A673 (cell line): ENCODE measurements around the gene FOXN3. TPM values are rescaled to one million over a fixed set of nuclear protein-coding genes. Genes with fewer than 3 reads are reported as not detected.

Experiments
- BruUV-seq: library from RNA; stranded (reverse); fragments of 400-500 nt; replicated peaks from 2 replicates; lab custom pipeline; 2021; lab: Mats Ljungman, UMichigan
- CTCF ChIA-PET: fragments of 300-600 bp; sonication (Branson Sonifier 250); formaldehyde crosslinking; loops from one replicate; lab custom pipeline; 2022; ENCODE audit warnings: antibody characterized with exemption; lab: Charles Lee
- POLR2A ChIA-PET: fragments of 300-600 bp; sonication (Branson Sonifier 250); formaldehyde crosslinking; loops from one replicate; lab custom pipeline; 2022; ENCODE audit warnings: antibody characterized with exemption; ENCODE audit not compliant: low non-redundant PET; lab: Charles Lee
- DNase-seq: peaks from one replicate; pipeline ENCODE4 v3.0.0-alpha.2; 2015; ENCODE audit warnings: low spot score
- H3K27ac ChIP-seq: fragments of 200-600 bp; sonication (generic); 2 replicates; pipeline ENCODE4 v1.5.1; 2016; ENCODE audit warnings: mixed run types, low read depth, mild to moderate bottlenecking, mixed read lengths, antibody characterized with exemption, low read length; ENCODE audit not compliant: poor library complexity, severe bottlenecking
- H3K27me3 ChIP-seq: fragments of 200-600 bp; sonication (generic); replicated peaks from 2 replicates; pipeline ENCODE4 v1.6.1; 2017; ENCODE audit warnings: mixed run types, low read depth, mild to moderate bottlenecking, mixed read lengths, antibody characterized with exemption, low read length; ENCODE audit not compliant: insufficient read depth, poor library complexity
- H3K36me3 ChIP-seq: fragments of 200-600 bp; sonication (generic); 2 replicates; pipeline ENCODE4 v1.6.1; 2016; ENCODE audit warnings: mixed run types, mild to moderate bottlenecking, mixed read lengths, antibody characterized with exemption, low read length; ENCODE audit not compliant: insufficient read depth, poor library complexity, severe bottlenecking
- H3K4me1 ChIP-seq: fragments of 200-600 bp; sonication (generic); 2 replicates; pipeline ENCODE4 v1.6.1; 2017; ENCODE audit warnings: mixed run types, mild to moderate bottlenecking, mixed read lengths, antibody characterized with exemption, low read length; ENCODE audit not compliant: insufficient read depth, poor library complexity, severe bottlenecking
- H3K4me3 ChIP-seq: fragments of 200-600 bp; sonication (generic); 2 replicates; pipeline ENCODE4 v1.5.1; 2016; ENCODE audit warnings: low read depth, mixed run types, mild to moderate bottlenecking, mixed read lengths, low read length; ENCODE audit not compliant: poor library complexity, severe bottlenecking
- H3K9me3 ChIP-seq: fragments of 200-600 bp; sonication (generic); 2 replicates; pipeline ENCODE4 v1.6.1; 2016; ENCODE audit warnings: mixed run types, low read depth, mild to moderate bottlenecking, mixed read lengths, antibody characterized with exemption, low read length; ENCODE audit not compliant: poor library complexity, severe bottlenecking
- CTCF ChIP-seq: fragments of 300-800, 200-600 bp; sonication (generic); conservative IDR thresholded peaks from 2 replicates; pipeline ENCODE4 v1.5.1; 2017; ENCODE audit warnings: low read depth, mild to moderate bottlenecking, antibody characterized with exemption, low read length, moderate library complexity, mixed read lengths
- EZH2 ChIP-seq: fragments of 200-600 bp; sonication (generic); IDR thresholded peaks from 2 replicates; pipeline ENCODE4 v1.6.1; 2017; ENCODE audit warnings: borderline replicate concordance, low read depth, mild to moderate bottlenecking, mixed read lengths, antibody characterized with exemption, low read length; ENCODE audit not compliant: poor library complexity, severe bottlenecking
- intact Hi-C: fragments of 100-400 bp; cut with micrococcal nuclease; formaldehyde crosslinking; loops from one replicate; pipeline ENCODE4 v1.10.0; 2022; ENCODE audit not compliant: unreplicated experiment
- total RNA-seq: library from RNA; stranded (reverse); gene quantifications from 2 replicates; pipeline ENCODE4 v1.2.3, GENCODE V29; 2021

Gene FOXN3
- total RNA-seq, 1 experiment from 2014 or later: 15.3 TPM

DNA sequence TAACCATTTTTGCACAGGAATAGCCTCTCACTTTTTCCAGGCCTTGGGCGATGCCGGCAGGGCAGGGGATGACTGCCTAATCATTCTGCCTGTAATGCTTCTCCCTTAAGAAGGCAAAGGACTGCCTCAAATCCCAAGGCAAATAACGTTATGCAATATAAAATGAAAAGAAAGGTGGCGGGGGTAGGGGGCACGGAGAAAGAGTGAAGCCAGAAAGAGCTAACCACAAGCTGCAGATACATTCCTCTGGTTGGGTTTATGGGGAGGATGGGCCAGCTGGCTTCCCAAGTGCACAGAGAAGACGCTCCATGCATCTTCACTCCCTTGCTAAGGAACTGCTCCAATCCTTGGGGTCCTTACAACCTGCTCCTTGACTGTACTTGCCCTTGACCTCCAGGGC is 229.5 kb downstream of the FOXN3 start:
- Histone ChIP-seq H3K27ac (no peak overlapping the region), H3K9me3 (no peaks in the 10 kb centered on the region), H3K4me3 (no peak overlapping the region), H3K36me3 (no peaks in the 10 kb centered on the region), H3K27me3 (no peaks in the 10 kb centered on the region), H3K4me1 (no peaks in the 10 kb centered on the region)
- ChIA-PET POLR2A (no interaction called here), CTCF (no interaction called here)
- no TSS peak for BruUV-seq
- no peak for DNase-seq
- intact Hi-C loops: no loop called here
- TF ChIP-seq EZH2 (no peak), CTCF (no peak)

DNA sequence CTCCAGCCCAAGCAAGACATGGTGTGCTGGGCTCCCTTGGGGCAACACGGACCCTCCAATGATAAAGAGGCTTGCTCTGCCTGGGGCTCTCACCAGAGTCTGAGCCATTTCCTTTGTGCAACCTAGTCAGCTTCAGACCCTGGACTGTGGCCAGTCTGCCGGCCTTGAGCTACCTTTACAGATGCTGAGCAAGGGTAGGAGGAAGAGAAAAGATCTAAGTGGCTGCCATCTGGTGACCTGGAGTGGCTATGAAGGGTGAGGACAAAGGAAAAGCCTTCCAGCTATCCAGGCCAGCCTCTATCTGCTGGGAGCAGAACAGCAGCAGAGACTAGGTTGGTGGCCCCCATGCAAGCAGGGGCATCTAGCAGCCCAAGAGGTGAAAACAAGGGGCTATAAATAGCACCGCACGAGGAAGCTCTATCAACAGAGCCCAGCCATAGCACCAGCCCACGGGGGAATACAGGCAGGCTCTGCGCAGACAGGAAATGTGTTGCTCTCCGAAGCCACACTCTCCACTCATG is 230.1 kb downstream of the FOXN3 start:
- no peaks in the 10 kb centered on the region for H3K27me3 ChIP-seq
- BruUV-seq: no TSS peak
- no peak overlapping the region for H3K27ac ChIP-seq
- H3K4me1 ChIP-seq: no peaks in the 10 kb centered on the region
- intact Hi-C loops: no loop called here
- no peaks in the 10 kb centered on the region for H3K36me3 ChIP-seq
- no peak for DNase-seq
- TF ChIP-seq CTCF (no peak), EZH2 (no peak)
- ChIA-PET CTCF (no interaction called here), POLR2A (no interaction called here)
- no peaks in the 10 kb centered on the region for H3K9me3 ChIP-seq
- H3K4me3 ChIP-seq: no peak overlapping the region

DNA sequence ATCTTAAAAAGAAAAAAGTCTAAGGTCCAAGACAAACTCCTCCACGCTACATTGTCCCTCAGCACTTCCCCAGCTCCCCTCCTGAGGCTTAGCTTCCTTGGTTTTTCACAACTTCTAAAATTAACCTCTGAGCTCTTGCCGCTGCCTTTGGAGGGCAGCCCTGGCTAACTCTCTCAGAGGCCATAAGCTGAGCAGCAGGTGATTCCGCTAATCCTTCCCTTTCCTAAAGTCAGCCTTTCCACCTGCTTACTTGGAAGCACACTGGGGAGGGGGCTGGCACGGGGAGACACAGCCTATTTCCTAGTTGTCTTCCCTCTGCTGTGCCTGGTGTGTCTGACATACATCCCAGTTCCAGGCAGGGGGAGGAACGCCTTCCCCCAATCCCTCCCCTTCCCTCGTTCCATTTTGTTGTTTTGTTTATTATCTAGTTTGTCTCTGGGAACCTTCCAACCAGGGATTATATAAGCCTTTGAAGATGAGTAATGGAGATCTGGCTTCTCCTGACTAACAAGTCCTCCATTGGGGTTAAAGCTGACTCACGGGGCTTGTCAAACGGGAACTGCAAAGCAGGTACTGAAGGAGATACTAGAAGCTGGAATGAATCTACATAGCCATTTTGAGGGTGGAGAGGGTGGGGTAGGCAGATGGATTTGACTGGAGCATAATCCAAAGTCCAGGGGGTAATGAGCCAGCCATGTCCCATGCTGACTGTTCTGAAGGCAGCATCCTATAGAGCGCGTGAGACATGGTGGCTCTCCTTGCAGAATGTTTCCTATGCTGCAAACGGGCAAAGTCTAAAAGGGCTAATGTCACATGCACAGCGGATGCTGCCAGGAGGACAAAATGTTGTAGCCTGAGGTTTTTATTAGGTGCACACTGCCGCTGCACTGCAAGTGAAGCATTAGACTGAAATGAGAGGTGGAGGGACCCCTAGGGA is 230.8 kb downstream of the FOXN3 start:
- Histone ChIP-seq H3K27me3 (no peaks in the 10 kb centered on the region), H3K9me3 (no peaks in the 10 kb centered on the region), H3K4me3 (no peak overlapping the region), H3K36me3 (no peaks in the 10 kb centered on the region), H3K27ac (no peak overlapping the region), H3K4me1 (no peaks in the 10 kb centered on the region)
- intact Hi-C loops: no loop called here
- CTCF ChIA-PET: no interaction called here
- BruUV-seq: no TSS peak
- POLR2A ChIA-PET: no interaction called here
- TF ChIP-seq CTCF: no peak
- TF ChIP-seq EZH2: no peak
- DNase-seq: no peak
